SU-DHL-6 (cell line): ENCODE data around the gene FANK1.

Source experiments
- H2AFZ ChIP-seq: fragments of 200-600 bp; sonication (generic); 2 replicates; pipeline ENCODE4 v1.6.1; 2014; ENCODE audit warnings: low read depth, mild to moderate bottlenecking, moderate library complexity, mixed read lengths, antibody characterized with exemption, low read length; ENCODE audit not compliant: severe bottlenecking
- H3F3A ChIP-seq: fragments of 200-600 bp; shearing (Covaris generic); 2 replicates; pipeline ENCODE4 v1.6.0; 2016; ENCODE audit warnings: antibody characterized with exemption, mild to moderate bottlenecking; ENCODE audit not compliant: insufficient read depth
- H3K27ac ChIP-seq: fragments of 200-600 bp; sonication (generic); 2 replicates; pipeline ENCODE4 v1.5.1; 2016; ENCODE audit warnings: low read depth, mild to moderate bottlenecking, low read length, moderate library complexity, mixed read lengths
- H3K27me3 ChIP-seq: fragments of 200-600 bp; sonication (generic), shearing (Covaris generic); 2 replicates; pipeline ENCODE4 v1.6.0; 2014; ENCODE audit warnings: mild to moderate bottlenecking, low read length
- H3K36me3 ChIP-seq: fragments of 200-600 bp; sonication (generic); 2 replicates; pipeline ENCODE4 v1.6.1; 2014; ENCODE audit warnings: mild to moderate bottlenecking, low read length, mixed read lengths
- H3K4me2 ChIP-seq: fragments of 300-600, 200-600 bp; shearing (Covaris generic), sonication (generic); 2 replicates; pipeline ENCODE4 v1.6.0; 2014; ENCODE audit warnings: low read length, low read depth, mild to moderate bottlenecking; ENCODE audit not compliant: poor library complexity, severe bottlenecking
- H3K4me3 ChIP-seq: fragments of 200-600 bp; sonication (generic); 2 replicates; pipeline ENCODE4 v1.5.1; 2014; ENCODE audit warnings: antibody characterized with exemption, low read length, mild to moderate bottlenecking, mixed read lengths; ENCODE audit not compliant: insufficient read depth, poor library complexity, severe bottlenecking
- H3K79me2 ChIP-seq: fragments of 200-600 bp; sonication (generic); 2 replicates; pipeline ENCODE4 v1.6.1; 2014; ENCODE audit warnings: mild to moderate bottlenecking, low read length, moderate library complexity; ENCODE audit not compliant: insufficient read depth
- H3K9ac ChIP-seq: fragments of 200-600 bp; sonication (generic); 2 replicates; pipeline ENCODE4 v1.7.0; 2014; ENCODE audit warnings: mild to moderate bottlenecking, low read length
- H3K9me2 ChIP-seq: fragments of 200-600 bp; sonication (generic); replicated peaks from 2 replicates; pipeline ENCODE4 v1.6.1; 2014; ENCODE audit warnings: low read length; ENCODE audit not compliant: insufficient read depth
- H3K9me3 ChIP-seq: fragments of 200-600 bp; sonication (generic); 2 replicates; pipeline ENCODE4 v1.6.1; 2014; ENCODE audit warnings: low read length, mixed read lengths; ENCODE audit not compliant: insufficient read depth
- H4K20me1 ChIP-seq: fragments of 200-600 bp; sonication (generic); 2 replicates; pipeline ENCODE4 v1.6.1; 2014; ENCODE audit warnings: low read depth, mild to moderate bottlenecking, antibody characterized with exemption, low read length, moderate library complexity, mixed read lengths
- EZH2phosphoT487 ChIP-seq: fragments of 200-600 bp; sonication (generic), shearing (Covaris generic); conservative IDR thresholded peaks from 2 replicates; pipeline ENCODE4 v1.6.1; 2018; ENCODE audit warnings: mild to moderate bottlenecking, antibody characterized with exemption, low read length, moderate library complexity, mixed read lengths
- TF ChIP-seq, protein P1 (sequence below): fragments of 200-600 bp; sonication (generic); IDR thresholded peaks from one replicate; pipeline ENCODE4 v1.5.1; 2017; ENCODE audit warnings: antibody characterized with exemption, mild to moderate bottlenecking, low read length, moderate library complexity; ENCODE audit not compliant: insufficient read depth, poor library complexity, severe bottlenecking

Gene FANK1

DNA sequence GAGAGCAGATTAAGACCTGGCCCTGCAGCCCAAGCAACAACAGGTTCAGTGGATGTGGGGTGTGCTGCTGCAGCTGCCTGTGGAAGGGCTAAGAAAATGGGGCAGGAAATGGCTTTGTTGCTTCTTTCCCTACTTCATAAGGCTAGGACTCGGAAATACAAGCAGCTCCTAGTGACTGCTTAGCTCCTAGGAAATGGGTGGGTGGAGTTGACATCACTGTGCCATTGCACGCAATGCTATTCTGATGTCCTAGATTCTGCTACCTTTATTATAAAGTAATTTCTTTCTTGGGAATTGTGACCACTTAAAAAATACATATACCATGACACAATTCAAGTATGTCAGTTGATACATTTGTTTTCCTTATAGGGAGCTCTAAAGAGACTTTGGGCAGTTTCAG lies 155.8 kb downstream of the FANK1 start:
- Histone ChIP-seq H3K36me3 (no peaks in the 10 kb centered on the region), H3K27ac (no peak overlapping the region), H3K4me2 (no peak overlapping the region), H4K20me1 (no peaks in the 10 kb centered on the region), H3K27me3 (no peaks in the 10 kb centered on the region), H3F3A (no peaks in the 10 kb centered on the region), H3K79me2 (no peaks in the 10 kb centered on the region), H3K9ac (no peak overlapping the region), H3K9me3 (no peaks in the 10 kb centered on the region), H3K4me3 (no peak overlapping the region), H3K9me2 (no peaks in the 10 kb centered on the region), H2AFZ (no peak overlapping the region)
- TF ChIP-seq EZH2phosphoT487, result no peak
- TF ChIP-seq, protein P1, sequence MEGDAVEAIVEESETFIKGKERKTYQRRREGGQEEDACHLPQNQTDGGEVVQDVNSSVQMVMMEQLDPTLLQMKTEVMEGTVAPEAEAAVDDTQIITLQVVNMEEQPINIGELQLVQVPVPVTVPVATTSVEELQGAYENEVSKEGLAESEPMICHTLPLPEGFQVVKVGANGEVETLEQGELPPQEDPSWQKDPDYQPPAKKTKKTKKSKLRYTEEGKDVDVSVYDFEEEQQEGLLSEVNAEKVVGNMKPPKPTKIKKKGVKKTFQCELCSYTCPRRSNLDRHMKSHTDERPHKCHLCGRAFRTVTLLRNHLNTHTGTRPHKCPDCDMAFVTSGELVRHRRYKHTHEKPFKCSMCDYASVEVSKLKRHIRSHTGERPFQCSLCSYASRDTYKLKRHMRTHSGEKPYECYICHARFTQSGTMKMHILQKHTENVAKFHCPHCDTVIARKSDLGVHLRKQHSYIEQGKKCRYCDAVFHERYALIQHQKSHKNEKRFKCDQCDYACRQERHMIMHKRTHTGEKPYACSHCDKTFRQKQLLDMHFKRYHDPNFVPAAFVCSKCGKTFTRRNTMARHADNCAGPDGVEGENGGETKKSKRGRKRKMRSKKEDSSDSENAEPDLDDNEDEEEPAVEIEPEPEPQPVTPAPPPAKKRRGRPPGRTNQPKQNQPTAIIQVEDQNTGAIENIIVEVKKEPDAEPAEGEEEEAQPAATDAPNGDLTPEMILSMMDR, result no peak

DNA sequence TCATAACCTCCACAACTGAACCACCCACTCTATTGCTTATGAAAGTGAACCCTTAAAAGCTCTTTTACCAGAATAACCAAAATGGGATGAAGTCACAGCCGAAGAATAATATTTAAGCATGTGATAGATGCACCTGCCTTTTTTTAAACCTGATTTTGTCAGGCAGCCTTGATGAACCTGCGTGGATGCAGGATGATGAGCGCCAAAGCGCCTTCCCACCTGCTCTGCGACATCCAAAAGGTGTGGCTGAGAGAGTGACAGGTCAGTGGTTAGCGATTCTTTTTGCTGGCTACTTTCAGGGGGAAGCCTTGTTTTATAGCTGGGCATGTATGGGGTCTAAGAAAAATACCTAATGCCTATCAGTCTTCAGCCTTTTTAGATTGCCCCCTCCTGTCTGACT lies 157.8 kb downstream of the FANK1 start:
- TF ChIP-seq, protein P1, result no peak
- no peak for TF ChIP-seq EZH2phosphoT487
- Histone ChIP-seq H3K27ac (no peak overlapping the region), H3K4me2 (no peak overlapping the region), H3K9me3 (no peaks in the 10 kb centered on the region), H3K4me3 (no peak overlapping the region), H3K27me3 (no peaks in the 10 kb centered on the region), H4K20me1 (no peaks in the 10 kb centered on the region), H3K9me2 (no peaks in the 10 kb centered on the region), H3K79me2 (no peaks in the 10 kb centered on the region), H3F3A (no peaks in the 10 kb centered on the region), H2AFZ (no peak overlapping the region), H3K36me3 (no peaks in the 10 kb centered on the region), H3K9ac (no peak overlapping the region)

DNA sequence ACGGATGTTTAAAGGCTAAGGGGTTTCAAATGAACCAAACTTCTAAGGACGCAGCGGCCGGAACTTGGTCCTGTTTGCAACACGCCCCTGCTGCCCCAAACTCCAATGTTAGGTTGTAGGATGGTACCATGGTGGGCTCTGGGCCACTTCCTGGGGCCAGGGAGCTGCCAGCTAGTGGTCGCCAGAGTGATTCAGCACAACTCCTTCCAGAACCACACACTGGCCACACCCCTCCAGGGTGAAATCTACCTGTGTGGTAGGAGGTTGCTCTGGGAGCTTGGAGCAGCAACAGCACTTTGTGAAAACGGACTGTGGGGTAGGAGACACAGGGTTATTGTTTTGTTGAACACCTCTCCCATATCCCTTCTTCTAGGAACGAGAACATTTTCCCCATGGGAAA lies 161.1 kb downstream of the FANK1 start:
- Histone ChIP-seq H3F3A (no peaks in the 10 kb centered on the region), H4K20me1 (no peaks in the 10 kb centered on the region), H3K27me3 (no peaks in the 10 kb centered on the region), H3K9me2 (no peaks in the 10 kb centered on the region), H2AFZ (no peak overlapping the region), H3K79me2 (no peaks in the 10 kb centered on the region), H3K4me3 (no peak overlapping the region), H3K4me2 (no peak overlapping the region), H3K36me3 (no peaks in the 10 kb centered on the region), H3K9ac (no peak overlapping the region), H3K27ac (no peak overlapping the region), H3K9me3 (no peaks in the 10 kb centered on the region)
- TF ChIP-seq, protein P1, result no peak
- TF ChIP-seq EZH2phosphoT487, result no peak

DNA sequence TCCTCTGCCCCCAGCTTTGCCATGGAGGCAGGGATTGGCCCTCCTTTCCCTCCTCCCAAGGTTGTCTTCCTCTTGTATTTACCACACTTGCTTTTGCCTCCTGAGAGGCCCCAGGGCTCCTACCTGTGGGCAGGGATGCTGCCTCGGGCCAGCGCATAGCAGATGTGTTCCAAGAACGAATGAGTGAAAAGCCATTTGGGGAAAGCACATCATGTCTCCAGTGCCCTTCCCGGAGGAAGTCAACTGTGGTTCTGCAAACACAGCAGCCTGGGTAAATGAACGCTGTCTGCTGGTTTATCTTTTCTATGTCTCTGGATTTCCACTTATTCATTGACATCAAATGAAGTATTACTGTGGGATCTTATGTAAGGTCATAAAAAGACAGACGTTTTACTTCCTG lies 161.7 kb downstream of the FANK1 start:
- Histone ChIP-seq H3K4me2 (no peak overlapping the region), H3K9ac (no peak overlapping the region), H3K79me2 (no peaks in the 10 kb centered on the region), H3K36me3 (no peaks in the 10 kb centered on the region), H3K9me2 (no peaks in the 10 kb centered on the region), H2AFZ (no peak overlapping the region), H3F3A (no peaks in the 10 kb centered on the region), H3K4me3 (no peak overlapping the region), H3K27me3 (no peaks in the 10 kb centered on the region), H4K20me1 (no peaks in the 10 kb centered on the region), H3K27ac (no peak overlapping the region), H3K9me3 (no peaks in the 10 kb centered on the region)
- TF ChIP-seq, protein P1, result no peak
- TF ChIP-seq EZH2phosphoT487, result no peak
